ENCODE results near the gene EXOC8.

DNA sequence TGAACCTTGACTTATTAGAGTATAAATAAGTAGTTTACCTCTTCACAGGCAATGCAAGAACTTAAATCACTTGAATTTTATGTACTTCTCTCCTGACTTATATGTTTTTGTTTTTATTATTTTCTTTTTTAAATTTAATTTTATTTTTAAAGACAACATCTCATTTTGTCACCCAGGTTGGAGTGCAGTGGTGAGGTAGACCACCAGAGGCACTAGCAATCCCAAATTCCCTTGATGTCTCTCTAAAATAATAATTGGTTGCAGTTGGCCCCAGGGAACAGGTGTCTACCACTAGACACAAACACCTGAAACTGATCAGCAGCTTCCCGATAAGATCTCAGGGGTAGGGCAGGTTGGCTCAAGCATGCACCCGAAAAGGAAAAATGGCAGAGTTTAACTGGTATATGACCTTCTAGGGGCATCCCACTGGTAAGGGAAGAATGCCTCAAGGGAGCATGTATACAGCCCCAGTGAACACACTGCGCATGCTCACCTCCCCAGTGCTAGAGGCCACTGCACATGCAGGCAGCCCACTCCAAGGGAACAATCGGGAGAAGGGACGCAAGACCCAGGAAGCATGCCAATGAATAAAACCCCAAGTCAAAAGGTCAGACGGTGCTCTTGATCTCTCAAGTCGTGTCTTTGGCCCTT lies 14.6 kb downstream of the EXOC8 start:
- TF ChIP-seq, protein P1, sequence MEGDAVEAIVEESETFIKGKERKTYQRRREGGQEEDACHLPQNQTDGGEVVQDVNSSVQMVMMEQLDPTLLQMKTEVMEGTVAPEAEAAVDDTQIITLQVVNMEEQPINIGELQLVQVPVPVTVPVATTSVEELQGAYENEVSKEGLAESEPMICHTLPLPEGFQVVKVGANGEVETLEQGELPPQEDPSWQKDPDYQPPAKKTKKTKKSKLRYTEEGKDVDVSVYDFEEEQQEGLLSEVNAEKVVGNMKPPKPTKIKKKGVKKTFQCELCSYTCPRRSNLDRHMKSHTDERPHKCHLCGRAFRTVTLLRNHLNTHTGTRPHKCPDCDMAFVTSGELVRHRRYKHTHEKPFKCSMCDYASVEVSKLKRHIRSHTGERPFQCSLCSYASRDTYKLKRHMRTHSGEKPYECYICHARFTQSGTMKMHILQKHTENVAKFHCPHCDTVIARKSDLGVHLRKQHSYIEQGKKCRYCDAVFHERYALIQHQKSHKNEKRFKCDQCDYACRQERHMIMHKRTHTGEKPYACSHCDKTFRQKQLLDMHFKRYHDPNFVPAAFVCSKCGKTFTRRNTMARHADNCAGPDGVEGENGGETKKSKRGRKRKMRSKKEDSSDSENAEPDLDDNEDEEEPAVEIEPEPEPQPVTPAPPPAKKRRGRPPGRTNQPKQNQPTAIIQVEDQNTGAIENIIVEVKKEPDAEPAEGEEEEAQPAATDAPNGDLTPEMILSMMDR (IDR thresholded peaks at IDR 0.05): no peak
- TF ChIP-seq EZH2 (IDR thresholded peaks at IDR 0.05; ENCODE audit: borderline replicate concordance, insufficient read depth, low read depth, low read length, poor library complexity, severe bottlenecking): no peak

All from B cell (primary cell).